ENCODE data around the gene PRKD1. TPM values are rescaled to one million over a fixed set of nuclear protein-coding genes. Genes with fewer than 3 reads are reported as not detected.
"Not testable (repeated sequence)": the region's sequence is repeated elsewhere in the genome, so short reads cannot be mapped to it uniquely, and the experiment has no call there.

The PRKD1 gene
- total RNA-seq, 1 donor = 0.54 TPM

- no peak for DNase-seq (ENCODE audit: low read depth in 2 of 3, low spot score in 2 of 3)
Measured at GRCh38 chr14:29749829-29750228, 177.8 kb downstream of the PRKD1 start.

GRCh38 chr14:29749327-29749726, 178.3 kb downstream of the PRKD1 start:
- no peak for DNase-seq (ENCODE audit: low read depth in 2 of 3, low spot score in 2 of 3)

- DNase-seq (ENCODE audit: low read depth in 2 of 3, low spot score in 2 of 3) = no peak
Measured at GRCh38 chr14:29745863-29746262, 181.8 kb downstream of the PRKD1 start.

- no peak for DNase-seq (ENCODE audit: low read depth in 2 of 3, low spot score in 2 of 3)
Measured at GRCh38 chr14:29743531-29743930, 184.1 kb downstream of the PRKD1 start.

GRCh38 chr14:29741909-29742401, 185.7 kb downstream of the PRKD1 start:
- DNase-seq (ENCODE audit: low read depth in 2 of 3, low spot score in 2 of 3) = no peak

GRCh38 chr14:29740491-29740890, 187.2 kb downstream of the PRKD1 start:
- no peak for DNase-seq (ENCODE audit: low read depth in 2 of 3, low spot score in 2 of 3)

- no peak for DNase-seq (ENCODE audit: low read depth in 2 of 3, low spot score in 2 of 3)
Measured at GRCh38 chr14:29738950-29739349, 188.7 kb downstream of the PRKD1 start.

GRCh38 chr14:29738056-29738455, 189.6 kb downstream of the PRKD1 start:
- DNase-seq (ENCODE audit: low read depth in 2 of 3, low spot score in 2 of 3) = no peak

GRCh38 chr14:29735459-29735858, 192.2 kb downstream of the PRKD1 start:
- DNase-seq (ENCODE audit: low read depth in 2 of 3, low spot score in 2 of 3) = no peak

GRCh38 chr14:29734732-29735131, 192.9 kb downstream of the PRKD1 start:
- DNase-seq (ENCODE audit: low read depth in 2 of 3, low spot score in 2 of 3) = no peak

GRCh38 chr14:29726560-29727331, 200.9 kb downstream of the PRKD1 start:
- DNase-seq (ENCODE audit: low read depth in 2 of 3, low spot score in 2 of 3) = not testable (repeated sequence)

- DNase-seq (ENCODE audit: low read depth in 2 of 3, low spot score in 2 of 3) = no peak
Measured at GRCh38 chr14:29724991-29725390, 202.7 kb downstream of the PRKD1 start.

GRCh38 chr14:29722831-29723230, 204.8 kb downstream of the PRKD1 start:
- no peak for DNase-seq (ENCODE audit: low read depth in 2 of 3, low spot score in 2 of 3)

- no peak for DNase-seq (ENCODE audit: low read depth in 2 of 3, low spot score in 2 of 3)
Measured at GRCh38 chr14:29721586-29721985, 206.1 kb downstream of the PRKD1 start.

GRCh38 chr14:29717901-29718300, 209.7 kb downstream of the PRKD1 start:
- no peak for DNase-seq (ENCODE audit: low read depth in 2 of 3, low spot score in 2 of 3)

GRCh38 chr14:29716150-29716549, 211.5 kb downstream of the PRKD1 start:
- no peak for DNase-seq (ENCODE audit: low read depth in 2 of 3, low spot score in 2 of 3)

GRCh38 chr14:29712601-29713000, 215.0 kb downstream of the PRKD1 start:
- DNase-seq (ENCODE audit: low read depth in 2 of 3, low spot score in 2 of 3) = no peak

GRCh38 chr14:29710015-29710414, 217.6 kb downstream of the PRKD1 start:
- DNase-seq (ENCODE audit: low read depth in 2 of 3, low spot score in 2 of 3) = no peak

- DNase-seq (ENCODE audit: low read depth in 2 of 3, low spot score in 2 of 3) = no peak
Measured at GRCh38 chr14:29709490-29709889, 218.2 kb downstream of the PRKD1 start.

GRCh38 chr14:29706700-29707099, 220.9 kb downstream of the PRKD1 start:
- DNase-seq (ENCODE audit: low read depth in 2 of 3, low spot score in 2 of 3) = no peak

- no peak for DNase-seq (ENCODE audit: low read depth in 2 of 3, low spot score in 2 of 3)
Measured at GRCh38 chr14:29705801-29706200, 221.8 kb downstream of the PRKD1 start.

- not testable (repeated sequence) for DNase-seq (ENCODE audit: low read depth in 2 of 3, low spot score in 2 of 3)
Measured at GRCh38 chr14:29689597-29689996, 238.1 kb downstream of the PRKD1 start.

- DNase-seq (ENCODE audit: low read depth in 2 of 3, low spot score in 2 of 3) = no peak
Measured at GRCh38 chr14:29687866-29688265, 239.8 kb downstream of the PRKD1 start.
